ENCODE data around the gene PSTPIP2.

DNA sequence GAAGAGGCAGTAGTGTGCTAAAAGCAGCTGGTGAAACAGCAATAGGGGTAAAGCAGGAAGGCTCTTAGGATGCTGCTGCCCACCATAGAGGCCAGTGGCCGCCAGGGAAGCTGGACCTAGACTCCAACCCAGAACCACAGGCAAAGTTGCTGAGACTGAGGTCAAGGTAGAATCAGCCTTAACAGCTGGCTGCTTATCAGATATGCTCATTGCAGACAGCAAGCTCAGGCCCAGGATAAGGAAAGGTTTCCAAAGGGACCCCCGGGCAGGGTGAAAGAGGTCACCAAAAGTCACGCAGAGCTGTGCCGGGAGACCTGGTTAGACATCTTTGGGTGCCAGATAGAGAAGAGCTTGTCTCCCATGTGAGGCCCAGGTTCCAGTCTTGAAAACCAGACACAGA, 62.0 kb downstream of the PSTPIP2 start:
- no peak for TF ChIP-seq GABPA (IDR thresholded peaks at IDR 0.05; ENCODE audit: low read depth)
- TF ChIP-seq CTCF (IDR thresholded peaks at IDR 0.05; ENCODE audit: insufficient read depth, low read length) = no peak

Data from HL-60 (cell line).